Measurements from ENCODE around the gene IL13RA1. TPM values are rescaled to one million over a fixed set of nuclear protein-coding genes. Genes with fewer than 3 reads are reported as not detected.
"Not testable (repeated sequence)": the region's sequence is repeated elsewhere in the genome, so short reads cannot be mapped to it uniquely, and the experiment has no call there.

The IL13RA1 gene
- total RNA-seq, 1 experiment from 2014 or later, result 80.7 TPM

GRCh38 chrX:118780509-118780908 lies 53.1 kb downstream of the IL13RA1 start:
- no peak for DNase-seq (ENCODE audit: low spot score)

GRCh38 chrX:118780911-118781310 lies 53.5 kb downstream of the IL13RA1 start:
- no peak for DNase-seq (ENCODE audit: low spot score)

GRCh38 chrX:118795528-118796280 lies 68.3 kb downstream of the IL13RA1 start:
- DNase-seq (ENCODE audit: low spot score), result no peak

GRCh38 chrX:118802857-118803256 lies 75.5 kb downstream of the IL13RA1 start:
- DNase-seq (ENCODE audit: low spot score), result no peak

DNA sequence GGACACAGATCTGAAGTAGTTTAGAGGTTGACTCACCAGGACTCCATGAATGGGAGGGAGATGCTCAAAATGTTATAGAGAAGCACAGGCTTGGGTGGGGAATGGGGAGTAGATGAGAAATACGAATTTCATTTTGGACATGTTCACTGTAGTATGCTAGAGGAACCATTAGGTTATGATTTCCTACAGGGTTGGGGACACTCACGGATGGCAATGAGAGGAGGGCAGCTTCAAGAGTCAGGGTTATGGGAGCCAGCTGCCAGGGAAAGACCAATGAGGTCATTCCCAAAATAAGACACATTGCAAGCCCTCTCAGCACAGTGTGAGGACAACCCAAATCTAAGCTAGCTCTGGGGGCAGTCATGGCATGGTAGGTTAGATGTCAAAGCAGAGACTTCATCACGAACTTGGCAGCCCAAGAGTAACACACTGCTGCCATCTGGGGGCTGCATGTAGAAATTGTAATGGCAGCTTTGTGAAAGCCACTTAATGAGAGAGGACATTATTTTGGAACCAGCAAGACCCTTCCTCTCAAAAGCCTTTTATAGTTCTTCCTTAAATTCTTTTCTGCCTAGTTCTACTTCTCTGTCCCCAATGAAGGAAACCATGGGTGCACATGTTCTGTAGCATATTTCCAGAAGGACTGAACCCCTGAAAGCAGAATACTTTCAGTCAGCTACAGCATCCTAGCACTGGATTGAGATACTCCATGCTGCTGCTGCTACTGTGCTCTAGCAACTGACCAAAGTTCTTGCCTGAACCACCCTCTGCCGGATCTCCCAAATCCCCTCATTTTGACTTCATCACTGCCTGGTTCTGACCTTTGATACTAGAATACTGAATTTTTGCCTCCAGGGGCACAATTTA lies 80.0 kb downstream of the IL13RA1 start:
- peak; percentile 47 for DNase-seq (ENCODE audit: low spot score)

- DNase-seq (ENCODE audit: low spot score), result not testable (repeated sequence)
Measured at GRCh38 chrX:118817257-118817656, 89.9 kb downstream of the IL13RA1 start.

DNA sequence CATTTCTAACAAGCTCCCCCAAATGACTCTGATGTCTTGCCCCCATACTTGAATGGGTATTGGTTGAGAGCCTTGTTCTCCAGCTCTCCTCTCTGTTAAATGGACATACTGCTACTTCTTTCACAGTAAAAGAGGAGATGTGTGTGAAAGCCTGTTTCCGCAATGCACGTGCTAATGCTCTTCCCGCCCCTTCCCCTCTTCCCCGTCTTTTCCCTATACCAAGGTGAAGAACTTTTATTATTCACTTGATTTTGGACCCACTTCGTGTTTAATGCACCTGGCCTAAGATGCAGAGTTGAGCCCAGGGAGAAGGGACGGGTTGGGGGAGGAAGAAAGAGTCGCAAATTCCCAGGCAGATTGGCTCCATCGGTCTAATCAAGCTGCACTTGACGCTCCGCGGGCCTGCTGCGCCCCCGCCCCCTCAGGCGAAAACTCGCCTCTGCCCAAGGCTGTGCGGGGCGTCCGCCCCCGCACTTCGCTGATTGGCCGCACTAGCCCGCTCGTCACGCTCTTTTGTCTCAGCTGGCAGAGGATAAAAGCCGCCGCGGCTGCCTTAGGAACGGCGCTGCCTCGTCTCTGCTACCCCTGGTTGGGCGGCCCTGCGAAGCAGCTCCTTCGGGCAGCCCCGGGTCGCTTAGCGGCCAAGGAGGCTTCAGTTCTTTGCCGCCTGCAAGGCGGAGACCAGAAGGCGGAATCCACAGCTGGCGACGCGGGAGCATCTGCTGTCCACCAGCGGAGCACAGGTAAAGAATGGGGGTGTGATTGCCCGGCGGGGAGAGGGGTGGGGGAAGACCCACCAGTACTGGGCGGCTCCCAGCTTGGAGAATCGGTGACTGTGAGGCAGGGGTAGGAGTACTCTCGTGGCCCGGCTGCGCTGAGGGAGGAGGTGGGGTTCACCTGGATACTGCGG lies 96.1 kb downstream of the IL13RA1 start, which contains the start of gene ZCCHC12:
Gene ZCCHC12, plus strand, starts transcription at position 562 of the 910 bp plus-strand sequence. CDS start 1,421 bp downstream, outside the sequence.
- no peak for DNase-seq (ENCODE audit: low spot score)

- no peak for DNase-seq (ENCODE audit: low spot score)
Measured at GRCh38 chrX:118824173-118824730, 96.8 kb downstream of the IL13RA1 start.

- DNase-seq (ENCODE audit: low spot score), result no peak
Measured at GRCh38 chrX:118825227-118825626, 97.8 kb downstream of the IL13RA1 start.

DNA sequence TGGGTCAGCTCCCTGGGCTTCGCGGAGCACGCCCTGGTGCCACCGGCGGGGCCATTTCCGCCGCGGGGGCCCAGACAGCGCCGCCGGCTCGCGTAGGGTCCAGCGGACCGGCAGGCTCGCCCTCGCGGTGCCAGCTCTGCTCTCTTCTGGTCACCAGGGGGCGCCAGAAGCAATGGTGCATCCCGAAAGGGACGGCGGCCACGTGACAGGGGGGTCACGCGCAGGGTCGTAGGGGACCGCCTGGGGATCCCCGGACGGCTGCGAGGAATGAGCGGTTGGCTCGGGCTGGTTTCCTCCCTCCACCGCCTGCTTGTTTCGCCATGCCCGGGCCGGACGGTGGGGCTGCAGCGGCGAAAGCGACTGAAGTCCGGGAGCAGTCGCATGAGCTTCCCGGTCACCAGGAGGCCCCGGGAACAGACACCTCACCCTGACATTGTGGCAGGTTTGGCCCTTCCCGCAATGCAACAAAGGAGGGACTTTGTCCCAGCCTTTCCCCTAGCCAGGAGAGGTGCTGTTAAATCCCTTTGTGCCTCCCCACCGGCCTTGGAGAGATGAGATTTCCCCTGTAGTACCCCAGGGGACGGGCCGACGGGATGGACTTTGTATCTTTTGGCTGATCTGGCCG lies 112.0 kb downstream of the IL13RA1 start:
- peak; percentile 14 for DNase-seq (ENCODE audit: low spot score)

Other genes starting within 250 kb of the IL13RA1 start
- gene DOCK11, start 231.8 kb upstream of the IL13RA1 start, total RNA-seq (2014; rRNA removed; shearing (Covaris generic)), result 3.4 and 7.7 TPM in 2 replicates
- gene ZCCHC12, start 96.2 kb downstream of the IL13RA1 start, total RNA-seq (2014; rRNA removed; shearing (Covaris generic)), result not detected in 2 replicates
- gene LONRF3, start 247.0 kb downstream of the IL13RA1 start, total RNA-seq (2014; rRNA removed; shearing (Covaris generic)), result 1.8 and 2.7 TPM in 2 replicates

All from H4 (cell line).